ENCODE results near the gene GIPR.

Gene GIPR

DNA sequence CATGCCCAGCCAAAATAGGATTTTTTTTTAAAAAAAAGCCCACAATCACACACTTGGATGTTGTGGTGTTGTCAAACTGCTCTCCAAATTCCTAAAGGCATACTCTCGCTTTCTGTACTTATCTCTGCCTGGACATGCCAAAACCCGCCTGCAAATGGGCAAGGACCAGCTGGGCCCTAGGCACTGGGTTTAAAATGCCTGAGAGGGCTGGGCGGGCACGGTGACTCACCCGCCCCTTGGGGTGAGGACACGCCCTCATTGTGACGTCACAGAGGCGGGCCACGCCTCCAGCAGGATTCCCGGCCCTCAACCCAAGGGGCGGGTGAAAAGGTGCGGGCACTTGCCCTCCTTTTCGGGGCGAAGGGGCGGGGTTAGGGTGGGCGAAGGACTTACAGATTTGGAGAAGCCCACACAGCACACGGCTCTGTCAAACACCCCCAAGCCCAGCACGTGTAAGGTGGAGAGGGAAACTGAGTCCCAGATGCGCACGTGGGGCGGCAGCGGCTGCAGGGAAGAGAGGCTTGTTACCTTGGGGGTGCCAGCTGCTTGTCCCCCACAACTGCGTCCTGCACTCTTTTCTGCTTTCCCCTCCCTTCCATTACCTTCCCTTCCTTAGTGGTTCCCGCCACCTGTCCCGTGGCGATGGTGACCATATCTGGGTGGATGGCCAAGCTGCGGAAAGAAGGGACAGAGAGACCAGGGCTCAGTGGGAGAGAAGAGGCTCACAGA lies 35.4 kb upstream of the GIPR start:
- TF ChIP-seq, protein P1, sequence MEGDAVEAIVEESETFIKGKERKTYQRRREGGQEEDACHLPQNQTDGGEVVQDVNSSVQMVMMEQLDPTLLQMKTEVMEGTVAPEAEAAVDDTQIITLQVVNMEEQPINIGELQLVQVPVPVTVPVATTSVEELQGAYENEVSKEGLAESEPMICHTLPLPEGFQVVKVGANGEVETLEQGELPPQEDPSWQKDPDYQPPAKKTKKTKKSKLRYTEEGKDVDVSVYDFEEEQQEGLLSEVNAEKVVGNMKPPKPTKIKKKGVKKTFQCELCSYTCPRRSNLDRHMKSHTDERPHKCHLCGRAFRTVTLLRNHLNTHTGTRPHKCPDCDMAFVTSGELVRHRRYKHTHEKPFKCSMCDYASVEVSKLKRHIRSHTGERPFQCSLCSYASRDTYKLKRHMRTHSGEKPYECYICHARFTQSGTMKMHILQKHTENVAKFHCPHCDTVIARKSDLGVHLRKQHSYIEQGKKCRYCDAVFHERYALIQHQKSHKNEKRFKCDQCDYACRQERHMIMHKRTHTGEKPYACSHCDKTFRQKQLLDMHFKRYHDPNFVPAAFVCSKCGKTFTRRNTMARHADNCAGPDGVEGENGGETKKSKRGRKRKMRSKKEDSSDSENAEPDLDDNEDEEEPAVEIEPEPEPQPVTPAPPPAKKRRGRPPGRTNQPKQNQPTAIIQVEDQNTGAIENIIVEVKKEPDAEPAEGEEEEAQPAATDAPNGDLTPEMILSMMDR (IDR thresholded peaks at IDR 0.05; ENCODE audit: borderline replicate concordance, control extremely low read depth, extremely low read depth, insufficient read depth, missing control alignments) = no peak
- DNase-seq (ENCODE audit: low spot score) = peak; percentile 61
- in situ Hi-C loops (cut with MboI; ENCODE audit: low sequenced_read_pairs, unreplicated experiment) = no loop called here

GRCh38 chr19:45636275-45636674 lies 31.7 kb upstream of the GIPR start:
- DNase-seq (ENCODE audit: low spot score) = no peak
- TF ChIP-seq, protein P1 (IDR thresholded peaks at IDR 0.05; ENCODE audit: borderline replicate concordance, control extremely low read depth, extremely low read depth, insufficient read depth, missing control alignments) = no peak
- in situ Hi-C loops (cut with MboI; ENCODE audit: low sequenced_read_pairs, unreplicated experiment) = no loop called here

GRCh38 chr19:45636902-45637301 lies 31.1 kb upstream of the GIPR start:
- in situ Hi-C loops (cut with MboI; ENCODE audit: low sequenced_read_pairs, unreplicated experiment) = no loop called here
- no peak for DNase-seq (ENCODE audit: low spot score)
- TF ChIP-seq, protein P1 (IDR thresholded peaks at IDR 0.05; ENCODE audit: borderline replicate concordance, control extremely low read depth, extremely low read depth, insufficient read depth, missing control alignments) = no peak

GRCh38 chr19:45637890-45638667 lies 29.9 kb upstream of the GIPR start:
- no peak for DNase-seq (ENCODE audit: low spot score)
- in situ Hi-C loops (cut with MboI; ENCODE audit: low sequenced_read_pairs, unreplicated experiment) = no loop called here
- TF ChIP-seq, protein P1 (IDR thresholded peaks at IDR 0.05; ENCODE audit: borderline replicate concordance, control extremely low read depth, extremely low read depth, insufficient read depth, missing control alignments) = no peak

GRCh38 chr19:45638930-45639729 lies 28.9 kb upstream of the GIPR start, which contains the start of gene EML2:
EML2 (minus strand) TSS chr19:45639397; CDS start chr19:45639376, 21 bp downstream.
- TF ChIP-seq, protein P1 (IDR thresholded peaks at IDR 0.05; ENCODE audit: borderline replicate concordance, control extremely low read depth, extremely low read depth, insufficient read depth, missing control alignments) = no peak
- in situ Hi-C loops (cut with MboI; ENCODE audit: low sequenced_read_pairs, unreplicated experiment) = no loop called here
- peak; percentile 78 for DNase-seq (ENCODE audit: low spot score)

DNA sequence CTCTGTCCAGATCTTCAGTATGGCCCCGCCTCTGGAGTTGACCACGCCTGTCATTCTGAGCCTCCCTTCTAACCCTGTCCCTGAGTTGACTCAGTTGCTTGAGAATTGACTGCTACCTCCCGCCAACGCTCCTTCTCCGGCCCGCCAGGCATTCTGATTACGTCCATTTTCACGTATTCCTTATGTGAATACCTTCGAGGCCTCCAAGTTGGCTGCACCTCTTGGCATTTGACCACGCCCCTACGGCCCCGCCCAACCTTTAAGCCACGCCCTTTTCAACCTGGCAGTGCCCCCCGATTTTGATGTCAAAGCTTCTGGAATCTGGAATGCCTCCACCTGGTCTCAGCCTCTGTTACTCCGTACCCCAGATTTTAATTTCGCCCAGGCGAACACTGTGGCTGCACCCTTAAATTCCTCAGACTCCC lies 27.2 kb upstream of the GIPR start:
- in situ Hi-C loops (cut with MboI; ENCODE audit: low sequenced_read_pairs, unreplicated experiment) = no loop called here
- TF ChIP-seq, protein P1 (IDR thresholded peaks at IDR 0.05; ENCODE audit: borderline replicate concordance, control extremely low read depth, extremely low read depth, insufficient read depth, missing control alignments) = no peak
- no peak for DNase-seq (ENCODE audit: low spot score)

Measured in GM13976 (cell line).